ENCODE results near the gene C1GALT1. TPM values are rescaled to one million over a fixed set of nuclear protein-coding genes. Genes with fewer than 3 reads are reported as not detected.
A peak's percentile ranks its signal among the peaks of the same experiment; 100 is the strongest.

C1GALT1 gene
- total RNA-seq, 2 experiments from 2014 or later = 45.9 to 55.8 TPM

DNA sequence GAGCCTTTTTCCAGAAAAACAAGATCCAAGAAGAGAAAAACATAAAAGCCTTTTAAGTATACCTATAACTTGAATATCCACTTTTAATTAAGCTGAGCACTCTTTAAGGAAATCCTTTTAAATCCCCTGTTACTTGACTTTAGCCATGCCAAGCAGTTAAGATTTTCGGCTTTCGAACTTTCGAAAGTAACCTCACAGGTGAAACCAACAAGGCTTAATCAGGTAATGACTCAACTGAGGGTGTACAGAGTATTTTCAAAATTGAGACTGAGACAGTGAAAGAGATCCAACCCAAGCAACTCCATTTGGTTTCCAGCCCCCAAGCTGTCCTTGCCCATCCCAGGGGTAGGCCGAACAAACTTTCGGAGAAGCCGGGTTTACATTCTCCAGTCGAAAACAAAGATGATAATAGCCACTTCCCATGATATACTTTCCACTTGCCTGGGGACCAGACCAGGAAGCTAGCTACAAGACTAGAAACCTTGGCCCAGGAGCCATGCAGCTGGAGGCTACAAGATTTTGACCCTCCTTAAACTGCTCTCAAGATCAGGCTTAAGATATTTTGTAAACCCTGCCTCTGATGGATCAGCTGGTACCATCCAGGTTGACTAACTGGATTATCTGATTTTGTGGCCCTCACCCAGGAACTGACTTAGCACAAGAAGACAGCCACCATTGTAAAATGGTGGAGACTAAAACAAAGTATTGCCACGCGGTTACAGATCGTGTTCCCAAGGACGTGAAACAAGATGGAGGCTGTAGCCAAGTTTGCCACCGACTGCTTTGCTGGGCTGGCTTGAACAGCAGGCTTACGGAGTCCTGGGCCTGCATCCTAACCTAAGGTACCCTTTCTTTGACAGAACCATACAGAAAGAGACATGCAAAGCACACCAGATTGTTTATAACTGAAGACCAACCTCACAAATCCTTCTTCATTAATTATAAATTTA is 32.3 kb downstream of the C1GALT1 start:
- Mint-ChIP-seq H3K4me3 (no peak overlapping the region), H3K27me3 (no peaks in the 10 kb centered on the region), H3K4me1 (peaks cover 4% of the 10 kb centered on the region), H3K9me3 (ENCODE audit: low read depth) (no peaks in the 10 kb centered on the region), H3K27ac (no peak overlapping the region), H3K36me3 (peaks cover 60% of the 10 kb centered on the region)
- CTCF ChIA-PET = no interaction called here
- no peak for DNase-seq
- ATAC-seq = no peak

DNA sequence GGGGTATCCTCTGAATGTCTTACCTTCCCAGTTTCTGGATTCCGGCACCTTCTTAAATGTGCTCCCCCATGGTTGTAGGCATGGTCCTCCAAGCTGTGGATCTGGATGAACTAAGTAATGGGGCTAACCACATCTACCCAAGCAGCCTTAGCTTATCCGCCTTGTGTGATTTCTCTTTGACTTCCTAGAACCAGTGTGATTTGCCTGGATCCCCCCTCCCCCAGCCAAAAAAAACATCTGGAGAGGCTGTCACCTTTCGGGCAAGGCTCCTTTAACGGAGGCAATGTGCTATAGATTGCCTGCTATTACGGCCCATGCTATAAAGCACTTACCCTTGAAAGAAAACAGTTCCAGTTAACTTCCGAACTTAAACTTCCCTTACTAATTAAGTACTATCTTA is 33.9 kb downstream of the C1GALT1 start:
- Mint-ChIP-seq H3K36me3 (peaks cover 52% of the 10 kb centered on the region), H3K27me3 (no peaks in the 10 kb centered on the region), H3K9me3 (ENCODE audit: low read depth) (no peaks in the 10 kb centered on the region), H3K27ac (no peak overlapping the region), H3K4me1 (peaks cover 8% of the 10 kb centered on the region), H3K4me3 (no peak overlapping the region)
- DNase-seq (no peak), ATAC-seq (no peak)
- CTCF ChIA-PET = no interaction called here

DNA sequence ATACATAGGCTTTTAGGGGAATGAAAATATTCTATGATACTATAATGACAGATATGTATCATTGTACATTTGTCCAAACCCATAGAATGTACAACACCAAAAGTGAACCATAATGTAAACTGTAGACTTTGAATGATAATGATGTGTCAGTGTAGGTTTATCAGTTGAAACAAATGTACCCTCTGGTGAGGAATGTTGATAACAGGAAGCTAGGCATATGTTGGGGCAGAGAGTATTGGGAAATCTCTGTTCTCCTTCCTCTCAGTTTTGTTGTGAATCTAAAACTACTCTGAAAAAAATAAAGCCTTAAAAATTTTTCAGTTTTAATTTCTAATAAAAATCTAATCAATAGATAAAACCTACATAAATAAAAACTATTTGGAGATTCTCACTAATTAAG is 36.9 kb downstream of the C1GALT1 start:
- peaks cover 14% of the 10 kb centered on the region for H3K4me1 Mint-ChIP-seq

DNA sequence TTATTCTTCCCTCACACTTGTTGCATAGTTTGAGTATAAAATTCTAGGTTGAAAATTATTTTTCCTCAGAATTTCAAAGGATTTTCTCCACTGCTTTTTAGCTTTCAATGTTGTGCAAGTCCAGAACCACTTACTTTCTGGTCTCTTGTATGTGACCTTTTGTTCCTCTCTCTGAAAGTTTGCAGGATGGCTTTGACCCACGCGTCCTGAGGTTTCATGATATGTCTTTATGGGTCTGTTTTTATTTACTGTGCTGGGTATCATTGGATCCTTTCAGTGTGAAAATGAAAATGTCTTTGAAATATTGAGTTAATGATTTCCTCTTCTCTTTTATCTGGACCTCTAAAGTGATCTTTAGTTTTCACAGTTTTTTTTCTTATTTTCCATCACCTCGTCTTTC is 38.5 kb downstream of the C1GALT1 start:
- no peak overlapping the region for H3K4me3 Mint-ChIP-seq
- no peaks in the 10 kb centered on the region for H3K9me3 Mint-ChIP-seq (ENCODE audit: low read depth)
- ATAC-seq = no peak
- H3K4me1 Mint-ChIP-seq = peaks cover 11% of the 10 kb centered on the region
- CTCF ChIA-PET = interaction anchor here (0.9 to 1.4 kb wide), 2 partner anchors 10 to 118 kb away, joined by 3 read pairs; no protein-coding TSS in a partner anchor
- peaks cover 58% of the 10 kb centered on the region for H3K36me3 Mint-ChIP-seq
- H3K27me3 Mint-ChIP-seq = no peaks in the 10 kb centered on the region
- no peak overlapping the region for H3K27ac Mint-ChIP-seq
- no peak for DNase-seq

More for the DNA sequence above, 36.9 kb downstream of the C1GALT1 start:
- Mint-ChIP-seq H3K27me3 (no peaks in the 10 kb centered on the region), H3K4me3 (no peak overlapping the region), H3K9me3 (ENCODE audit: low read depth) (no peaks in the 10 kb centered on the region), H3K36me3 (peaks cover 57% of the 10 kb centered on the region), H3K27ac (no peak overlapping the region)
- no peak for ATAC-seq
- no peak for DNase-seq
- CTCF ChIA-PET = interaction anchor here (0.8 kb wide), 1 partner anchor 9 kb away, joined by 3 read pairs; no protein-coding TSS in a partner anchor

DNA sequence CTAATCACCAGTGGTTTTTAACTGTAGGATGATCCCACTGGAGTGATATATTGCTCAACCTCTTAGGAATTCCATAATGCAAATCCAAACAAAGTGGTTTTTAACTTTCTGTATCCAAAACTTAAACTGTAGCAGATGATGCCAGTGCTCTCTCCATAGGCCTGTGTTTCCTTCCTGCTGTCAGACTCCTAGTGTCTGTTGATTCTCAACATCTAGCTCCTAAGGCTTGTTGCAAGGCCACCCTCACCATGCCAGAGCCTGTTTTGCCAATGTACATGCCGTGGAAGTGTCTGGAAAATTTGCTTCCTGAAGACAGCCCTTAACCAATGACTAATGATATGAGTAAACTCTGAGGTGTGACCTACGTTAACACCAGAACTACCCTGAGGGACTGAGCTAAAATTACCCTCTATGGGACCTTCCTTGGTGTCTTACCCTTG is 39.3 kb downstream of the C1GALT1 start:
- Mint-ChIP-seq H3K4me1 (peaks cover 11% of the 10 kb centered on the region), H3K4me3 (no peak overlapping the region), H3K36me3 (peaks cover 57% of the 10 kb centered on the region), H3K27ac (no peak overlapping the region), H3K9me3 (ENCODE audit: low read depth) (no peaks in the 10 kb centered on the region), H3K27me3 (no peaks in the 10 kb centered on the region)
- no peak for ATAC-seq
- CTCF ChIA-PET = interaction anchor here (1.4 kb wide), 1 partner anchor 118 kb away, joined by 3 read pairs; no protein-coding TSS in a partner anchor
- no peak for DNase-seq

DNA sequence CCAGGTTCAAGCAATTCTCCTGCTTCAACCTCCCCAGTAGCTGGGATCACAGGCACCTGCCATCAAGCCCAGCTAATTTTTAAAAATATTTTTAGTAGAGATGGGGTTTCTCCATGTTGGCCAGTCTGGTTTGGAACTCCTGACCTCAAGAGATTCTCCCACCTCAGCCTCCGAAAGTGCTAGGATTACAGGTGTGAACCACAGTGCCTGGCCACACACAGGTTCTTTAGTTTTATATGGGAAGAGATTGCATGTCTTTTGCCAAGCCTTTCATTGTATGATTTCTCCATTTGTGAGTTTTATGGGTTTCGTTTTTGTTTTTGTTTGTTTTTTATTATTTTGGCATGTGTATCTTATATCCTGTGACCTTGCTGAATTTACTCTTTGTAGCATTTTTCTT is 40.9 kb downstream of the C1GALT1 start:
- H3K9me3 Mint-ChIP-seq (ENCODE audit: low read depth) = no peaks in the 10 kb centered on the region
- no peaks in the 10 kb centered on the region for H3K27me3 Mint-ChIP-seq
- H3K4me3 Mint-ChIP-seq = no peak overlapping the region
- ATAC-seq (no peak), DNase-seq (no peak)
- H3K36me3 Mint-ChIP-seq = peaks cover 50% of the 10 kb centered on the region
- CTCF ChIA-PET = no interaction called here
- no peak overlapping the region for H3K27ac Mint-ChIP-seq
- H3K4me1 Mint-ChIP-seq = peaks cover 11% of the 10 kb centered on the region

DNA sequence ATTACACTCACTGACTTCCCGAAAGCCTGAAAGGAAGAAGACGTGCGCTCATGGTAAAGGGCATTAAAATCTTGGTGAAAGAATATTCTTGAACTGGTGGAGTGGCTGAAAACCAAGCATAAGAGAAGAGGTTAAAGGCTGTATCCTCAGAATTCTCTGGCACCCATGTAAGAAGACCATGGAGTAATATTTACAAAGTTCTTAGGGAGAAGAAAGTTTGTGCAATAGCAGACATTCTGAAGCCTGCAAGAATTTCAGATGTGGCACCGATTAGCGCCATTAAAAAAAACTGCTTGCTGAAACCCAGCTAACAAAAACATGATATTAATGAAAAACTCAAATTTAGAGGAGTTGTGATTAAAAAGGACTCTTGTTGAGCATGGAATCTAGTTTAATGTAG is 44.1 kb downstream of the C1GALT1 start:
- no peak overlapping the region for H3K27ac Mint-ChIP-seq
- H3K27me3 Mint-ChIP-seq = no peaks in the 10 kb centered on the region
- H3K9me3 Mint-ChIP-seq (ENCODE audit: low read depth) = peaks cover 4% of the 10 kb centered on the region
- H3K4me1 Mint-ChIP-seq = peaks cover 7% of the 10 kb centered on the region
- no peak overlapping the region for H3K4me3 Mint-ChIP-seq
- ATAC-seq = no peak
- CTCF ChIA-PET = no interaction called here
- no peak for DNase-seq
- H3K36me3 Mint-ChIP-seq = peaks cover 60% of the 10 kb centered on the region

DNA sequence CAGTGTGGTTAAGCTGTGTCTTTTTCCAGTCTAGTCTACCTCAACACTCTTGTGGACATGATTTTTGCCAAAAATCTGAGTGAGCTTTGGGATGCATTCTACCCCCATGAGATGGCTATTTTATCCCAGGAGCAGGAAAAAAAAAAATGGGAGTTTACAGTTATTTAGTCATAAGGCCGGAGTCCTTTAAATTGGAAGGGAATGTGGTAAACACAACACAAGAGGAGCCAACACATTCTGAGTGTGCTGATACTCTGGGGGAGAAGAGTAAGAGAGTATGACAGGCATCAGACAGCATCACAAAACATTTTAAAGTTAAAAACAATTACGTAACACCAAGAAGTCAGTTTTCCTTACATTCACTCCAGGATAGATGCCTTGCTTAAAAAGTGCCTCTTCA is 46.1 kb downstream of the C1GALT1 start:
- no peaks in the 10 kb centered on the region for H3K27me3 Mint-ChIP-seq
- ATAC-seq = no peak
- peaks cover 8% of the 10 kb centered on the region for H3K4me1 Mint-ChIP-seq
- H3K36me3 Mint-ChIP-seq = peaks cover 64% of the 10 kb centered on the region
- H3K27ac Mint-ChIP-seq = peak overlapping the region; percentile 15
- H3K9me3 Mint-ChIP-seq (ENCODE audit: low read depth) = peaks cover 7% of the 10 kb centered on the region
- DNase-seq = no peak
- CTCF ChIA-PET = interaction anchor here (0.9 kb wide), 2 partner anchors 8 to 9 kb away, joined by 3 read pairs; no protein-coding TSS in a partner anchor
- no peak overlapping the region for H3K4me3 Mint-ChIP-seq

DNA sequence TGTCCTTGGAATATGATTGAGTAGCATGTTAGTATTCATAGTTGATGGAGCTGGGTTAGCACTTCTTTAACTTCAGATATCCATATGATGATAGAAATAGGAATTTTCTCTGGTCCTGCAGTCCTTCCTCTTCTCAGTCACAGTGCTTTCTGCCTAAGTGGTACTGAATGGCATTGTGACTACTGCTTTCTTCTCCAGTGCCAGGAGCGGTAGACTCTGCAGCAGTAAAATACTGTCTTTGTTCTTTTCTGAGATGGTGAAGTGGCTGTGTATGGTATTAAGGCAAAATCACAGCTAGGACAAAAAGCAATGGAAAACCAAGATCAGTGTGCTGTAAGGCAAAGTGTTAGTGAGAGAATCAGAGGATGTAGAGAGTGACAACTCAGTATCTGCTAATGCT is 46.6 kb downstream of the C1GALT1 start:
- Mint-ChIP-seq H3K4me3 (no peak overlapping the region), H3K4me1 (peaks cover 8% of the 10 kb centered on the region), H3K36me3 (peaks cover 62% of the 10 kb centered on the region), H3K27me3 (no peaks in the 10 kb centered on the region), H3K9me3 (ENCODE audit: low read depth) (peaks cover 7% of the 10 kb centered on the region), H3K27ac (no peak overlapping the region)
- CTCF ChIA-PET = no interaction called here
- ATAC-seq = no peak
- DNase-seq = no peak

DNA sequence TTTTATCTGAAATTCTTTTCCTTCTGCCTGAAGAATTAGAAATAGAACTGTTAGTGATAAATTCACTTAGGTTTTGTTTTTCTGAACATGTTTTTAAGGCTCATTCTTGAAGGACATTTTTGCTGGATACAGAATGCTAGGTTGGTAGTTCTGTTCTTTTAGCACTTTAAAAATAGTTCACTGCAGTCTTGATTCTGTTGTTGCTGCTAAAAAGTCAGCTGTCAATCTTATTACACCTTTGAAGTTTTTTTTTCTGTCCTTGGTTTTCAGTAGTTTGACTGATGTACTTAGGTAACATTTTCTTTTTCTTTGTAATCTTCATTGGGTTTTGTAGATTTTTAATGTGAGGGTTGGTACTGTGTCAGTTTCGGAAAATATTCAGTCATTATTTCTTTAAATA is 48.7 kb downstream of the C1GALT1 start:
- CTCF ChIA-PET = no interaction called here
- Mint-ChIP-seq H3K36me3 (peaks cover 59% of the 10 kb centered on the region), H3K4me3 (no peak overlapping the region), H3K9me3 (ENCODE audit: low read depth) (peaks cover 7% of the 10 kb centered on the region), H3K4me1 (peaks cover 8% of the 10 kb centered on the region), H3K27ac (no peak overlapping the region), H3K27me3 (no peaks in the 10 kb centered on the region)
- ATAC-seq (no peak), DNase-seq (no peak)

DNA sequence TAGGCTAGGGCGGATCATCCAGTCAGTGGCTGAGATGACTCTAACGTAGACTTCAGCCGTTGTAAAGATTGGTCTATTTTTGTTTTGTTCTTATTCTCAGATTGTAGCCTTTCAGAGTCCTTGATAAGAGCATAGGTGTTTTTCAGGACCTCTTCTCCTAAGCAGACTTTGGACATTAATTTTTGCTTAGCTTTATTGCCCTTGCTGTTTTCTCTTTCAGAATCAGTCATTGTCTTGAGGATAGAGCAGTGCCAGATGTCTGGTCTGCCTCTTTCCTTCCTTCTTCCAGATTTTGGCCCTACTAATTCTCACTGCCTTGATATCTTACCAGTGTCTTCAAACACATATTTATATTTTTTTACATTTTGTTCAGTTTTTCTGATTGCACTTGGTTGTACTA is 49.5 kb downstream of the C1GALT1 start:
- H3K9me3 Mint-ChIP-seq (ENCODE audit: low read depth) = peaks cover 7% of the 10 kb centered on the region
- CTCF ChIA-PET = no interaction called here
- ATAC-seq (no peak), DNase-seq (no peak)
- no peaks in the 10 kb centered on the region for H3K27me3 Mint-ChIP-seq
- no peak overlapping the region for H3K27ac Mint-ChIP-seq
- peaks cover 63% of the 10 kb centered on the region for H3K36me3 Mint-ChIP-seq
- peaks cover 8% of the 10 kb centered on the region for H3K4me1 Mint-ChIP-seq
- no peak overlapping the region for H3K4me3 Mint-ChIP-seq

DNA sequence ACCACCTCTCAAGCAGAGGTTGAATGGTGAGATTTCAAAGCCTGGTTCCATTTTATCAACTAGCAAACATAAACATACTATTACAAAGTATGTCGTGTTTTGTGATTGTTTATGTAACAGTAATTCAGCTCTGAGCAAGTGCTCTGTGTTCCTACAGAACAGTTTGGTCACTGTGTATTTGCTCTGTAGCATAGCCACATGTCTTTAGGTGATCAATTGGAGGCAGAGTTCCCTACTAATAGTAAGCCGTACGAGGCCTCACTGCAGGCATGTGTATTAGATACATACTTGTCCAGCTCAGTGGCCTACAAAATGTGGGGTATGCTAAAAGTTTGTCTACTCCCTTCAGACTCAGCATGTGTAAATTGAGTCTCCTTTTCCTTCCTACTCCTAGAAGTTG is 53.0 kb downstream of the C1GALT1 start:
- Mint-ChIP-seq H3K27ac (no peak overlapping the region), H3K27me3 (no peaks in the 10 kb centered on the region), H3K36me3 (peaks cover 70% of the 10 kb centered on the region), H3K4me1 (peaks cover 8% of the 10 kb centered on the region), H3K4me3 (no peak overlapping the region), H3K9me3 (ENCODE audit: low read depth) (peaks cover 7% of the 10 kb centered on the region)
- ATAC-seq (no peak), DNase-seq (no peak)
- CTCF ChIA-PET = no interaction called here

DNA sequence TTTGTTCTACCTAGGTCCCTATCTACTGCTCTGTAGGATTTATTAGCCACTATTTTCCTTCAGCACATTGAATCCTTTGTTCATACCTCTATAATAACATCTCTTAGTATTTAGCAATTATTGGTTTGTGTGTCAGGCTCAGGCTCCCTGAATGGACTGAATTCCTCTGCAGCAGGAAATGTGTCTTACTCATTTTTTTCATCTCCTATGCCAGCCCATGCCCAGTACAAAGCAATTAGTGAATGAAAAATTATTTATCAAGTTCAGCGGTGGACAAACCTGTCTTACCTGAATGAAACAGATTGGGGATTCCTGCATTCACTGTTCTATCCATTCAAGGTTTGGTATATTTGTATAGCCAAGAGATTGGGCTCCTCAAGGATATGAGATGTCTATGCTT is 53.7 kb downstream of the C1GALT1 start:
- Mint-ChIP-seq H3K27me3 (no peaks in the 10 kb centered on the region), H3K9me3 (ENCODE audit: low read depth) (peaks cover 6% of the 10 kb centered on the region), H3K4me1 (peaks cover 8% of the 10 kb centered on the region), H3K36me3 (peaks cover 68% of the 10 kb centered on the region), H3K4me3 (no peak overlapping the region), H3K27ac (peak overlapping the region; percentile 7)
- no peak for ATAC-seq
- CTCF ChIA-PET = no interaction called here
- no peak for DNase-seq
